GM23338 (cell line): ENCODE data around the gene ADAM11.

Experiments used
- CREB1 ChIP-seq: fragments of 250-450 bp; sonication (Bioruptor Pico); IDR thresholded peaks from 2 replicates; pipeline ENCODE4 v1.5.0; 2020; ENCODE audit warnings: low read depth, mild to moderate bottlenecking, moderate library complexity
- EZH2 ChIP-seq: fragments of 200-600 bp; sonication (generic); IDR thresholded peaks from one replicate; pipeline ENCODE4 v1.8.0; 2017; ENCODE audit warnings: antibody characterized with exemption, mild to moderate bottlenecking, low read depth; ENCODE audit not compliant: unreplicated experiment
- EZH2phosphoT487 ChIP-seq: fragments of 200-600 bp; sonication (generic); IDR thresholded peaks from one replicate; pipeline ENCODE4 v1.8.1; 2018; ENCODE audit warnings: antibody characterized with exemption; ENCODE audit not compliant: unreplicated experiment
- JUNB ChIP-seq: IDR thresholded peaks from one replicate; pipeline ENCODE4 v1.6.1; 2016; ENCODE audit warnings: antibody characterized with exemption; ENCODE audit not compliant: unreplicated experiment
- POLR2AphosphoS5 ChIP-seq: IDR thresholded peaks from 2 replicates; pipeline ENCODE4 v1.6.1; 2016; ENCODE audit warnings: antibody characterized with exemption, low read depth
- ZNF114 ChIP-seq: fragments of 250-450 bp; sonication (Bioruptor Pico); IDR thresholded peaks from 2 replicates; pipeline ENCODE4 v1.5.0; 2020; ENCODE audit warnings: mild to moderate bottlenecking, moderate library complexity
- TF ChIP-seq, protein P1 (sequence below), 2 experiments: fragments of 200-600 bp in 1 of 2; sonication (generic) in 1 of 2; conservative IDR thresholded peaks; 2 replicates each; pipeline versions ENCODE4 v1.5.1 to v1.6.1; 2016 to 2017; ENCODE audit warnings: antibody characterized with exemption in 2 of 2, low read depth in 2 of 2, mild to moderate bottlenecking in 2 of 2, moderate library complexity in 1 of 2
- TF ChIP-seq, protein P2 (sequence below): IDR thresholded peaks from one replicate; pipeline ENCODE4 v1.6.1; 2018; ENCODE audit warnings: antibody characterized with exemption; ENCODE audit not compliant: unreplicated experiment
- TF ChIP-seq, protein P3 (sequence below): IDR thresholded peaks from 2 replicates; pipeline ENCODE4 v1.6.1; 2016; ENCODE audit warnings: antibody characterized with exemption

DNA sequence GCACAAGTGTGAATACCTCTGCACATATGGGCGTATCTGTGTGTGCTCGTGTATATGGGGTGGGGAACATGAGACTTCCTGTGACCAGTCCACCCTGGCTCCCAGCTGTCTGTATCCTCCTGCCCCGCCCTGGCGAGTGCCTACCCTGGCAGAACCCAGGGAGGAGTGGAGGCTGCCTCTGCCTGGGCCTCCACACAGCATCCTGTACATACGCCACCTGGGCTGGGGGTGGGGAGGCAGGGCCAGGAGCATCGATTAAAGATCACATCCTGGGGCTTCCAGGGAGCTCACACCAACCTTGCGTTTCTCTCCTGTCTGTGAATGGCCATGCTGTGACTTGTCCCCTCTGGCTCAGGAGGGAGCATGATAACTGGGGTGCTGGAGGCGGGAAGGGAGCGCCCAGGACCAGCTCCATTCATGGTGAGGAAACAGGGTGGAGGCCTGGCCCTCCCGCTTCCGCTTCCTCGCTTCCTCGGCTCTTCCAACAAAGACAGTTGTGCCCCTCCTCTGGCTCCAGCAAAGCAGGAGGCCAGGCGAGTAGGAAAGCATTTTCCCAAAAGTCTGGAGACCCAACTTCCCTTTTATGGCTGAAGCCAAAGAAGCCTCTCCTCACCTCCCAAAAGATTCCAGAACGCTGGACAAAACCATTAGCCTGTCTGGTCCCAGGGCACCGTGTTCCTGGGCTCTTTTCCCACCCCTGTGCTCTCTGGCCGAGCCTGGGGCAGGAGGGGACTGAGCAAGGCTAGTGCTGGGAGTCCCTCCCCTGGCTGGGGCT lies 22.9 kb downstream of the ADAM11 start:
- TF ChIP-seq, protein P1, sequence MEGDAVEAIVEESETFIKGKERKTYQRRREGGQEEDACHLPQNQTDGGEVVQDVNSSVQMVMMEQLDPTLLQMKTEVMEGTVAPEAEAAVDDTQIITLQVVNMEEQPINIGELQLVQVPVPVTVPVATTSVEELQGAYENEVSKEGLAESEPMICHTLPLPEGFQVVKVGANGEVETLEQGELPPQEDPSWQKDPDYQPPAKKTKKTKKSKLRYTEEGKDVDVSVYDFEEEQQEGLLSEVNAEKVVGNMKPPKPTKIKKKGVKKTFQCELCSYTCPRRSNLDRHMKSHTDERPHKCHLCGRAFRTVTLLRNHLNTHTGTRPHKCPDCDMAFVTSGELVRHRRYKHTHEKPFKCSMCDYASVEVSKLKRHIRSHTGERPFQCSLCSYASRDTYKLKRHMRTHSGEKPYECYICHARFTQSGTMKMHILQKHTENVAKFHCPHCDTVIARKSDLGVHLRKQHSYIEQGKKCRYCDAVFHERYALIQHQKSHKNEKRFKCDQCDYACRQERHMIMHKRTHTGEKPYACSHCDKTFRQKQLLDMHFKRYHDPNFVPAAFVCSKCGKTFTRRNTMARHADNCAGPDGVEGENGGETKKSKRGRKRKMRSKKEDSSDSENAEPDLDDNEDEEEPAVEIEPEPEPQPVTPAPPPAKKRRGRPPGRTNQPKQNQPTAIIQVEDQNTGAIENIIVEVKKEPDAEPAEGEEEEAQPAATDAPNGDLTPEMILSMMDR (conservative IDR thresholded peaks at IDR 0.05; ENCODE audit: low read depth in 2 of 2): no peak
- TF ChIP-seq, protein P2, sequence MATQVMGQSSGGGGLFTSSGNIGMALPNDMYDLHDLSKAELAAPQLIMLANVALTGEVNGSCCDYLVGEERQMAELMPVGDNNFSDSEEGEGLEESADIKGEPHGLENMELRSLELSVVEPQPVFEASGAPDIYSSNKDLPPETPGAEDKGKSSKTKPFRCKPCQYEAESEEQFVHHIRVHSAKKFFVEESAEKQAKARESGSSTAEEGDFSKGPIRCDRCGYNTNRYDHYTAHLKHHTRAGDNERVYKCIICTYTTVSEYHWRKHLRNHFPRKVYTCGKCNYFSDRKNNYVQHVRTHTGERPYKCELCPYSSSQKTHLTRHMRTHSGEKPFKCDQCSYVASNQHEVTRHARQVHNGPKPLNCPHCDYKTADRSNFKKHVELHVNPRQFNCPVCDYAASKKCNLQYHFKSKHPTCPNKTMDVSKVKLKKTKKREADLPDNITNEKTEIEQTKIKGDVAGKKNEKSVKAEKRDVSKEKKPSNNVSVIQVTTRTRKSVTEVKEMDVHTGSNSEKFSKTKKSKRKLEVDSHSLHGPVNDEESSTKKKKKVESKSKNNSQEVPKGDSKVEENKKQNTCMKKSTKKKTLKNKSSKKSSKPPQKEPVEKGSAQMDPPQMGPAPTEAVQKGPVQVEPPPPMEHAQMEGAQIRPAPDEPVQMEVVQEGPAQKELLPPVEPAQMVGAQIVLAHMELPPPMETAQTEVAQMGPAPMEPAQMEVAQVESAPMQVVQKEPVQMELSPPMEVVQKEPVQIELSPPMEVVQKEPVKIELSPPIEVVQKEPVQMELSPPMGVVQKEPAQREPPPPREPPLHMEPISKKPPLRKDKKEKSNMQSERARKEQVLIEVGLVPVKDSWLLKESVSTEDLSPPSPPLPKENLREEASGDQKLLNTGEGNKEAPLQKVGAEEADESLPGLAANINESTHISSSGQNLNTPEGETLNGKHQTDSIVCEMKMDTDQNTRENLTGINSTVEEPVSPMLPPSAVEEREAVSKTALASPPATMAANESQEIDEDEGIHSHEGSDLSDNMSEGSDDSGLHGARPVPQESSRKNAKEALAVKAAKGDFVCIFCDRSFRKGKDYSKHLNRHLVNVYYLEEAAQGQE: no peak
- TF ChIP-seq, protein P3, sequence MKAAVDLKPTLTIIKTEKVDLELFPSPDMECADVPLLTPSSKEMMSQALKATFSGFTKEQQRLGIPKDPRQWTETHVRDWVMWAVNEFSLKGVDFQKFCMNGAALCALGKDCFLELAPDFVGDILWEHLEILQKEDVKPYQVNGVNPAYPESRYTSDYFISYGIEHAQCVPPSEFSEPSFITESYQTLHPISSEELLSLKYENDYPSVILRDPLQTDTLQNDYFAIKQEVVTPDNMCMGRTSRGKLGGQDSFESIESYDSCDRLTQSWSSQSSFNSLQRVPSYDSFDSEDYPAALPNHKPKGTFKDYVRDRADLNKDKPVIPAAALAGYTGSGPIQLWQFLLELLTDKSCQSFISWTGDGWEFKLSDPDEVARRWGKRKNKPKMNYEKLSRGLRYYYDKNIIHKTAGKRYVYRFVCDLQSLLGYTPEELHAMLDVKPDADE: no peak
- TF ChIP-seq CREB1 (CRISPR knock-in tag) (no peak), ZNF114 (CRISPR knock-in tag) (no peak), EZH2 (no peak), EZH2phosphoT487 (no peak), POLR2AphosphoS5 (no peak), JUNB (no peak)
